ENCODE results near the gene SMIM5. TPM values are rescaled to one million over a fixed set of nuclear protein-coding genes. Genes with fewer than 3 reads are reported as not detected.

SMIM5 gene
- total and polyA plus RNA-seq, 2 donors (not counting 3 experiments of a cell fraction or from before 2014, with no cell fraction given) = not detected

GRCh38 chr17:75630071-75630917, 2.9 kb upstream of the SMIM5 start:
- ChIA-PET POLR2A (no interaction called here), CTCF (interaction anchor here (0.6 to 16.3 kb wide), 9 partner anchors 10 to 253 kb away, joined by 3 to 625 read pairs (median 6); no protein-coding TSS in a partner anchor)
- Histone ChIP-seq H3K9me3 (replicated peaks; ENCODE audit: control insufficient read depth, insufficient read depth, low read length) (no peaks in the 10 kb centered on the region), H3K27ac (ENCODE audit: insufficient read depth, low read depth, low read length) (no peak overlapping the region), H3K9ac (replicated peaks; ENCODE audit: extremely low read depth, insufficient read depth, low read length) (no peak overlapping the region), H2AFZ (ENCODE audit: low read depth, low read length) (no peak overlapping the region), H3K79me2 (ENCODE audit: control insufficient read depth, insufficient read depth, low read length) (no peaks in the 10 kb centered on the region), H4K20me1 (replicated peaks; ENCODE audit: control insufficient read depth, extremely low read depth, insufficient read depth, low read length) (no peaks in the 10 kb centered on the region), H3K36me3 (ENCODE audit: control insufficient read depth in 2 of 2, extremely low read depth in 1 of 2, insufficient read depth in 2 of 2, low read length in 2 of 2) (no peaks in the 10 kb centered on the region), H3K27me3 (ENCODE audit: control insufficient read depth in 2 of 2, insufficient read depth in 2 of 2, low read length in 2 of 2) (no peaks in the 10 kb centered on the region), H3K4me2 (ENCODE audit: insufficient read depth, low read length) (no peak overlapping the region), H3K4me3 (replicated peaks in 1 of 3; ENCODE audit: insufficient read depth in 1 of 3, low read depth in 1 of 3, low read length in 3 of 3) (no peak overlapping the region), H3K4me1 (ENCODE audit: control insufficient read depth, extremely low read depth, insufficient read depth, low read length) (peaks cover 12% of the 10 kb centered on the region), H3K9me1 (replicated peaks; ENCODE audit: control insufficient read depth, extremely low read depth, insufficient read depth, low read length) (no peaks in the 10 kb centered on the region)
- intact Hi-C loops (cut with micrococcal nuclease) = no loop called here
- FAIRE-seq (no peak), DNase-seq (ENCODE audit: low read depth, low spot score) (no peak)
- dilution Hi-C loops (cut with MboI; ENCODE audit: extremely low pct_ligation_motif_present, low sequenced_read_pairs) = no loop called here
- TF ChIP-seq GATA2 (IDR thresholded peaks at IDR 0.05; ENCODE audit: insufficient read depth, insufficient read length, low read depth, low read length) (no peak), POLR2A (IDR thresholded peaks at IDR 0.05; ENCODE audit: low read depth, low read length) (no peak), EZH2 (IDR thresholded peaks at IDR 0.05; ENCODE audit: borderline replicate concordance, low read depth, low read length, severe bottlenecking) (no peak), MYC (IDR thresholded peaks at IDR 0.05; ENCODE audit: low read depth, low read length) (no peak), JUN (IDR thresholded peaks at IDR 0.05; ENCODE audit: borderline replicate concordance, insufficient read depth, insufficient read length, low read depth) (no peak), CTCF (IDR thresholded peaks at IDR 0.05; ENCODE audit: extremely low read depth in 1 of 2, insufficient read depth in 1 of 2, low read depth in 1 of 2, low read length in 2 of 2) (no peak), MAX (IDR thresholded peaks at IDR 0.05; ENCODE audit: insufficient read depth, insufficient read length) (no peak), FOS (IDR thresholded peaks at IDR 0.05; ENCODE audit: borderline replicate concordance, insufficient read depth, low read length) (no peak), POLR2AphosphoS5 (IDR thresholded peaks at IDR 0.05; ENCODE audit: insufficient read depth, low read depth, low read length) (no peak)
- no TSS peak for BruUV-seq (replicated peaks)
